K562 (cell line): Measurements from ENCODE around the gene ENDOV. TPM values are rescaled to one million over a fixed set of nuclear protein-coding genes. Genes with fewer than 3 reads are reported as not detected.

Experiments used
- ATAC-seq: fragments of 200-7000 bp; cut with Tn5 transposase; 3 replicates; pipeline ENCODE4 v1.9.1; 2020; ENCODE audit warnings: moderate library complexity
- BruUV-seq: library from RNA; stranded (reverse); fragments of 400-500 nt; replicated peaks from 2 replicates; lab custom pipeline; 2021; lab: Mats Ljungman, UMichigan
- CTCF ChIA-PET: fragments of 300-600 bp; formaldehyde crosslinking; extraction: SDS; loops from one replicate; lab custom pipeline; 2021; ENCODE audit warnings: low intra/inter-chr PET ratio; lab: Yijun Ruan, JAX
- POLR2A ChIA-PET: fragments of 300-600, 350-650 bp; sonication (Branson Sonifier 250); formaldehyde crosslinking; extraction: SDS; loops from one replicate; lab custom pipeline; 2021; ENCODE audit warnings: antibody characterized with exemption, inconsistent platforms; lab: Yijun Ruan, JAX
- DNase-seq, 4 experiments: peaks; one replicate each; pipeline versions ENCODE4 v3.0.0 to v3.0.0-alpha.2; 2011 to 2018; ENCODE audit warnings: low spot score in 3 of 4, mixed read lengths in 3 of 4; ENCODE audit errors: extremely low read depth in 1 of 4
- FAIRE-seq: peaks from 2 replicates; lab custom pipeline; 2011; peaks lifted over from hg19 to GRCh38; lab: Jason Lieb, UNC
- H2AFZ ChIP-seq: 2 replicates; pipeline ENCODE4 v1.6.0; 2011; ENCODE audit warnings: low read depth, low read length, control low read depth, inconsistent platforms
- H3K27ac ChIP-seq: fragments of 200-600 bp; 3 replicates; pipeline ENCODE4 v1.8.0; 2011; ENCODE audit warnings: low read depth, mild to moderate bottlenecking, control low read depth, inconsistent platforms, low read length, moderate library complexity, mixed read lengths; ENCODE audit errors: extremely low read depth
- H3K27me3 ChIP-seq, 2 experiments: fragments of 300-600 bp in 1 of 2; 2 replicates in 1 of 2; 3 replicates in 1 of 2; pipeline versions ENCODE4 v1.6.0 to v1.8.0; 2011; ENCODE audit warnings: inconsistent platforms in 2 of 2, low read length in 2 of 2, mild to moderate bottlenecking in 1 of 2, mixed read lengths in 1 of 2, moderate library complexity in 1 of 2; ENCODE audit not compliant: control insufficient read depth in 2 of 2, insufficient read depth in 2 of 2
- H3K36me3 ChIP-seq: fragments of 300-600 bp; 3 replicates; pipeline ENCODE4 v1.8.0; 2011; ENCODE audit warnings: mild to moderate bottlenecking, low read length, inconsistent platforms; ENCODE audit not compliant: control insufficient read depth, insufficient read depth
- H3K4me1 ChIP-seq, 2 experiments: fragments of 200-600 bp in 1 of 2; replicated peaks in 1 of 2; 2 replicates in 1 of 2; 3 replicates in 1 of 2; pipeline versions ENCODE4 v1.5.1 to v1.8.0; 2011; ENCODE audit warnings: inconsistent platforms in 2 of 2, low read length in 2 of 2, mild to moderate bottlenecking in 1 of 2, mixed read lengths in 1 of 2, moderate library complexity in 1 of 2; ENCODE audit not compliant: control insufficient read depth in 2 of 2, insufficient read depth in 2 of 2
- H3K4me2 ChIP-seq: 2 replicates; pipeline ENCODE4 v1.6.1; 2011; ENCODE audit warnings: low read length, control low read depth, inconsistent platforms, mixed read lengths; ENCODE audit not compliant: insufficient read depth
- H3K4me3 ChIP-seq: fragments of 200-600 bp; sonication (generic), shearing (Covaris generic); 2 replicates; pipeline ENCODE4 v1.5.1; 2016; ENCODE audit warnings: control low read depth, inconsistent platforms
- H3K79me2 ChIP-seq: fragments of 200-600 bp; 3 replicates; pipeline ENCODE4 v1.8.0; 2011; ENCODE audit warnings: low read length, inconsistent platforms; ENCODE audit not compliant: control insufficient read depth, insufficient read depth
- H3K9ac ChIP-seq, 2 experiments: 2 replicates each; pipeline versions ENCODE4 v1.6.0 to v1.6.1; 2011; ENCODE audit warnings: low read depth in 2 of 2, low read length in 2 of 2, control low read depth in 1 of 2, inconsistent platforms in 1 of 2, mild to moderate bottlenecking in 1 of 2, mixed read lengths in 1 of 2; ENCODE audit not compliant: insufficient read depth in 1 of 2
- H3K9me1 ChIP-seq: one replicate; pipeline ENCODE4 v1.6.0; 2011; ENCODE audit warnings: inconsistent platforms, mild to moderate bottlenecking, low read length, moderate library complexity; ENCODE audit not compliant: control insufficient read depth, insufficient read depth
- H3K9me3 ChIP-seq: replicated peaks from 2 replicates; pipeline ENCODE4 v1.5.1; 2011; ENCODE audit warnings: low read depth, low read length, inconsistent platforms; ENCODE audit not compliant: control insufficient read depth, insufficient read depth
- H4K20me1 ChIP-seq: replicated peaks from 2 replicates; pipeline ENCODE4 v1.6.1; 2011; ENCODE audit warnings: low read length, inconsistent platforms, mixed read lengths; ENCODE audit not compliant: control insufficient read depth, insufficient read depth
- BCL6 ChIP-seq: fragments of 250-450 bp; sonication (Bioruptor Pico); IDR thresholded peaks from 2 replicates; pipeline ENCODE4 v1.4.0; 2020
- BMI1 ChIP-seq: fragments of 150-350 bp; IDR thresholded peaks from 2 replicates; pipeline ENCODE4 v1.6.1; 2014; ENCODE audit warnings: low read length
- FOXM1 ChIP-seq, 2 experiments: fragments of 450-650 bp in 1 of 2; sonication (generic) in 1 of 2; formaldehyde crosslinking in 1 of 2; IDR thresholded peaks; 2 replicates each; pipeline versions ENCODE4 v1.6.1 to v1.9.0; 2017 to 2022; ENCODE audit warnings: low read depth in 2 of 2, mild to moderate bottlenecking in 2 of 2, missing genetic modification reagents in 1 of 2, moderate library complexity in 1 of 2
- IRF2 ChIP-seq: sonication (generic); formaldehyde crosslinking; IDR thresholded peaks from 2 replicates; pipeline ENCODE4 v1.8.1; 2022; ENCODE audit warnings: mild to moderate bottlenecking, missing genetic modification reagents
- LARP7 ChIP-seq: fragments of 450-650 bp; IDR thresholded peaks from 2 replicates; pipeline ENCODE4 v1.6.1; 2016
- RBM25 ChIP-seq: fragments of 200-400 bp; formaldehyde crosslinking; IDR thresholded peaks from 2 replicates; pipeline ENCODE4 v1.6.1; 2018; ENCODE audit warnings: low read length, low read depth, moderate library complexity; ENCODE audit not compliant: severe bottlenecking
- ZNF121 ChIP-seq: sonication (generic); formaldehyde crosslinking; conservative IDR thresholded peaks from 2 replicates; pipeline ENCODE4 v1.8.0; 2022; ENCODE audit warnings: missing genetic modification reagents
- ZNF232 ChIP-seq: sonication (generic); formaldehyde crosslinking; IDR thresholded peaks from 2 replicates; pipeline ENCODE4 v1.8.0; 2022; ENCODE audit warnings: mild to moderate bottlenecking, missing genetic modification reagents
- WGBS: fragments of 100-300 bp; shearing (Covaris generic); methylation state at CpG from one replicate; pipeline ENCODE4 v1.1.6; 2016; ENCODE audit warnings: low coverage, mixed read lengths; ENCODE audit not compliant: insufficient coverage; ENCODE audit errors: missing lambda C conversion rate; 5-methylcytosine and 5-hydroxymethylcytosine counted together
- in situ Hi-C: fragments of 300-500 bp; cut with MboI; formaldehyde crosslinking; loops from 4 replicates; pipeline ENCODE4 v1.15.0; 2018; ENCODE audit warnings: inconsistent platforms, mixed read lengths
- intact Hi-C: fragments of 100-400 bp; cut with micrococcal nuclease; formaldehyde crosslinking; loops from 2 replicates; pipeline ENCODE4 v1.14.2; 2022
- polyA plus RNA-seq, 8 experiments: library from polyadenylated mRNA; depleted of rRNA in 4 of 8; stranded (reverse) in 5 of 8; unstranded in 3 of 8; fragments of >200 nt; fragmentation: Nextera tagmentation in 2 of 8; fragmentation: Illumina TruSeq in 1 of 8; extraction: Ambion mirVana in 2 of 8; extraction: Trizol in 1 of 8; gene quantifications; 2 replicates each; pipeline versions ENCODE4 v1.2.1 to v1.2.3, GENCODE V29; 2011 to 2014; ENCODE audit warnings: inconsistent platforms in 1 of 8, missing spikeins in 1 of 8
- total RNA-seq, 7 experiments: library from RNA; depleted of rRNA in 6 of 7; stranded (reverse); fragments of >200 nt in 6 of 7; fragmentation: Illumina TruSeq in 2 of 7; extraction: Trizol in 2 of 7; gene quantifications; 2 replicates each; pipeline versions ENCODE4 v1.2.1 to v1.2.3, GENCODE V29; 2011 to 2021; ENCODE audit warnings: low replicate concordance in 1 of 7
- TF ChIP-seq, protein P1 (sequence below): fragments of 150-350 bp; IDR thresholded peaks from 2 replicates; pipeline ENCODE4 v1.6.1; 2014; ENCODE audit warnings: low read depth, mild to moderate bottlenecking, low read length, borderline replicate concordance
- TF ChIP-seq, protein P2 (sequence below): fragments of 450-650 bp; IDR thresholded peaks from 2 replicates; pipeline ENCODE4 v1.6.1; 2018; ENCODE audit warnings: mild to moderate bottlenecking, low read depth; ENCODE audit not compliant: partially characterized antibody
- TF ChIP-seq, protein P3 (sequence below): sonication (generic); formaldehyde crosslinking; IDR thresholded peaks from 2 replicates; pipeline ENCODE4 v1.8.0; 2022; ENCODE audit warnings: mild to moderate bottlenecking, missing genetic modification reagents

ENDOV gene
- total and polyA plus RNA-seq, 9 of the 15 experiments (the other 6 are each of a cell fraction or from before 2014, with no cell fraction given), result 1.2 to 8.2 (median 3.7) TPM

DNA sequence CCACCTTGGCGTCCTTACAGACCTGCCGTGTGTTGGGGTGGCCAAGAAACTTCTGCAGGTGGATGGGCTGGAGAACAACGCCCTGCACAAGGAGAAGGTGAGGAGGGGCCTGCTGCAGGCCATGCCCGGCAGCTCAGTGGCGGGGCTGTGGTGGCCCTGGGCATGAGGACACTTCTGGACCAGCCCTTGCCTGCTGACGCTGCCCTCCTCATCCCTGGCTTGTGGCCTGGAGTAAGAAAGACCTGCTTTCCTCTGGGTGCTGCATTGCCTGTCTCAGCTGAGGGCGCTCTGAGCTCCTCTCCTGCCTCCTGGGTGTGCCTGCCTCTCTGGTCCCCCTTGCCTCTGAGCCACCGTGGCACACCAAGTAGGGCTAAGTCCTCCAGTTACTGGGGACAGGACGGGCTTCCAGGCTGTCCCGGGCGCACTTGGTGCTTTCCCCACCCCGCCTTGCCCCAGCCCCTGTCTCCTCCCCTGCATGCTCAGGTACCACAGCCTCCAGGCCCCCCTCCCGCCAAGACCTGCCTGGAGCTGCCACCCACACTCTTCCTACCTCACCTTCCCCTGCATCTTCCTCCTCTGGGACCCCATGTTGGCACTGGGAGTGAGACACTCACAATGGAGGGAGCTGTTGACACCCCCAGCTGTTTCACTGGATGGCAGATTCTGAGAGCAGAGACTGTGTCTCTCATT is 8.7 kb downstream of the ENDOV start (continued):
- TF ChIP-seq, protein P1, sequence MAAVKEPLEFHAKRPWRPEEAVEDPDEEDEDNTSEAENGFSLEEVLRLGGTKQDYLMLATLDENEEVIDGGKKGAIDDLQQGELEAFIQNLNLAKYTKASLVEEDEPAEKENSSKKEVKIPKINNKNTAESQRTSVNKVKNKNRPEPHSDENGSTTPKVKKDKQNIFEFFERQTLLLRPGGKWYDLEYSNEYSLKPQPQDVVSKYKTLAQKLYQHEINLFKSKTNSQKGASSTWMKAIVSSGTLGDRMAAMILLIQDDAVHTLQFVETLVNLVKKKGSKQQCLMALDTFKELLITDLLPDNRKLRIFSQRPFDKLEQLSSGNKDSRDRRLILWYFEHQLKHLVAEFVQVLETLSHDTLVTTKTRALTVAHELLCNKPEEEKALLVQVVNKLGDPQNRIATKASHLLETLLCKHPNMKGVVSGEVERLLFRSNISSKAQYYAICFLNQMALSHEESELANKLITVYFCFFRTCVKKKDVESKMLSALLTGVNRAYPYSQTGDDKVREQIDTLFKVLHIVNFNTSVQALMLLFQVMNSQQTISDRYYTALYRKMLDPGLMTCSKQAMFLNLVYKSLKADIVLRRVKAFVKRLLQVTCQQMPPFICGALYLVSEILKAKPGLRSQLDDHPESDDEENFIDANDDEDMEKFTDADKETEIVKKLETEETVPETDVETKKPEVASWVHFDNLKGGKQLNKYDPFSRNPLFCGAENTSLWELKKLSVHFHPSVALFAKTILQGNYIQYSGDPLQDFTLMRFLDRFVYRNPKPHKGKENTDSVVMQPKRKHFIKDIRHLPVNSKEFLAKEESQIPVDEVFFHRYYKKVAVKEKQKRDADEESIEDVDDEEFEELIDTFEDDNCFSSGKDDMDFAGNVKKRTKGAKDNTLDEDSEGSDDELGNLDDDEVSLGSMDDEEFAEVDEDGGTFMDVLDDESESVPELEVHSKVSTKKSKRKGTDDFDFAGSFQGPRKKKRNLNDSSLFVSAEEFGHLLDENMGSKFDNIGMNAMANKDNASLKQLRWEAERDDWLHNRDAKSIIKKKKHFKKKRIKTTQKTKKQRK, result no peak
- TF ChIP-seq BCL6 (CRISPR knock-in tag), result no peak
- TF ChIP-seq, protein P2, sequence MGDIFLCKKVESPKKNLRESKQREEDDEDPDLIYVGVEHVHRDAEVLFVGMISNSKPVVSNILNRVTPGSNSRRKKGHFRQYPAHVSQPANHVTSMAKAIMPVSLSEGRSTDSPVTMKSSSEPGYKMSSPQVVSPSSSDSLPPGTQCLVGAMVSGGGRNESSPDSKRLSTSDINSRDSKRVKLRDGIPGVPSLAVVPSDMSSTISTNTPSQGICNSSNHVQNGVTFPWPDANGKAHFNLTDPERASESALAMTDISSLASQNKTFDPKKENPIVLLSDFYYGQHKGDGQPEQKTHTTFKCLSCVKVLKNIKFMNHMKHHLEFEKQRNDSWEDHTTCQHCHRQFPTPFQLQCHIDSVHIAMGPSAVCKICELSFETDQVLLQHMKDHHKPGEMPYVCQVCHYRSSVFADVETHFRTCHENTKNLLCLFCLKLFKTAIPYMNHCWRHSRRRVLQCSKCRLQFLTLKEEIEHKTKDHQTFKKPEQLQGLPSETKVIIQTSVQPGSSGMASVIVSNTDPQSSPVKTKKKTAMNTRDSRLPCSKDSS, result no peak

DNA sequence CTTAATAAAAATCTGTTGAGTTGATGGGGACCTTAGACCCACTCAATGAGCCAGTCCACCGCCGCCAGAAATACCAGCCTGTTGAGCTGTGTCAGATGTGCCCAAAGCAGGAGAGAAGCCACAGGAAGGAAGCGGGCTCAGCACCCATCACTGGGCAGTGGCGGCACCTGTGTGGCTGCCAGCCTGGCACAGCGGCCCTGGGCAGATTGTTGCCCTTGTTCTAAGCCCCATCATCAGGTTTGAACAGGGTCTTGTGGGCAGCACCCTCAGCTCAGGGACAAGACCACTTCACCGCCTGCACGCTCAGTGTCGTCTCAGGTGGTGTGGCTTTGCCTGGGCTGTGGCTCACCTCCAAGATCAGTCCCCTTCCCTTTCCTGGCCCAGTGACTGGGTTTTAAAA is 9.3 kb downstream of the ENDOV start:
- no TSS peak for BruUV-seq
- Histone ChIP-seq H3K4me2 (no peak overlapping the region), H3K27ac (no peak overlapping the region), H2AFZ (no peak overlapping the region), H3K9me3 (no peaks in the 10 kb centered on the region), H3K79me2 (no peaks in the 10 kb centered on the region), H3K4me3 (no peak overlapping the region), H3K27me3 (peaks cover 20 to 69% of the 10 kb centered on the region in 2 experiments; a peak in 4 of 5 replicates), H4K20me1 (peaks cover 33% of the 10 kb centered on the region), H3K36me3 (no peaks in the 10 kb centered on the region), H3K4me1 (peaks cover 0 to 36% of the 10 kb centered on the region in 2 experiments; a peak in 2 of 5 replicates), H3K9ac (no peak overlapping the region; a peak in 1 of 4 replicates), H3K9me1 (no peaks in the 10 kb centered on the region)
- WGBS, result 10% methylated on average over 8 of the region's 8 CpGs
- CTCF ChIA-PET, result no interaction called here
- intact Hi-C loops, result no loop called here
- DNase-seq, result no peak
- FAIRE-seq, result no peak
- in situ Hi-C loops, result no loop called here
- no peak for ATAC-seq
- POLR2A ChIA-PET, result interaction anchor here (0.5 to 1.1 kb wide), 4 partner anchors 25 to 611 kb away, joined by 3 to 4 read pairs (median 3); partner anchors contain the start of gene BAIAP2
- TF ChIP-seq, protein P3, sequence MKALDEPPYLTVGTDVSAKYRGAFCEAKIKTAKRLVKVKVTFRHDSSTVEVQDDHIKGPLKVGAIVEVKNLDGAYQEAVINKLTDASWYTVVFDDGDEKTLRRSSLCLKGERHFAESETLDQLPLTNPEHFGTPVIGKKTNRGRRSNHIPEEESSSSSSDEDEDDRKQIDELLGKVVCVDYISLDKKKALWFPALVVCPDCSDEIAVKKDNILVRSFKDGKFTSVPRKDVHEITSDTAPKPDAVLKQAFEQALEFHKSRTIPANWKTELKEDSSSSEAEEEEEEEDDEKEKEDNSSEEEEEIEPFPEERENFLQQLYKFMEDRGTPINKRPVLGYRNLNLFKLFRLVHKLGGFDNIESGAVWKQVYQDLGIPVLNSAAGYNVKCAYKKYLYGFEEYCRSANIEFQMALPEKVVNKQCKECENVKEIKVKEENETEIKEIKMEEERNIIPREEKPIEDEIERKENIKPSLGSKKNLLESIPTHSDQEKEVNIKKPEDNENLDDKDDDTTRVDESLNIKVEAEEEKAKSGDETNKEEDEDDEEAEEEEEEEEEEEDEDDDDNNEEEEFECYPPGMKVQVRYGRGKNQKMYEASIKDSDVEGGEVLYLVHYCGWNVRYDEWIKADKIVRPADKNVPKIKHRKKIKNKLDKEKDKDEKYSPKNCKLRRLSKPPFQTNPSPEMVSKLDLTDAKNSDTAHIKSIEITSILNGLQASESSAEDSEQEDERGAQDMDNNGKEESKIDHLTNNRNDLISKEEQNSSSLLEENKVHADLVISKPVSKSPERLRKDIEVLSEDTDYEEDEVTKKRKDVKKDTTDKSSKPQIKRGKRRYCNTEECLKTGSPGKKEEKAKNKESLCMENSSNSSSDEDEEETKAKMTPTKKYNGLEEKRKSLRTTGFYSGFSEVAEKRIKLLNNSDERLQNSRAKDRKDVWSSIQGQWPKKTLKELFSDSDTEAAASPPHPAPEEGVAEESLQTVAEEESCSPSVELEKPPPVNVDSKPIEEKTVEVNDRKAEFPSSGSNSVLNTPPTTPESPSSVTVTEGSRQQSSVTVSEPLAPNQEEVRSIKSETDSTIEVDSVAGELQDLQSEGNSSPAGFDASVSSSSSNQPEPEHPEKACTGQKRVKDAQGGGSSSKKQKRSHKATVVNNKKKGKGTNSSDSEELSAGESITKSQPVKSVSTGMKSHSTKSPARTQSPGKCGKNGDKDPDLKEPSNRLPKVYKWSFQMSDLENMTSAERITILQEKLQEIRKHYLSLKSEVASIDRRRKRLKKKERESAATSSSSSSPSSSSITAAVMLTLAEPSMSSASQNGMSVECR (CRISPR knock-in tag), result no peak
- TF ChIP-seq BMI1 (no peak), ZNF232 (no peak), LARP7 (no peak), RBM25 (no peak), FOXM1 (IDR thresholded peaks at IDR 0.05; ENCODE audit: low read depth) (no peak), FOXM1 (CRISPR knock-in tag; IDR thresholded peaks at IDR 0.05; ENCODE audit: low read depth) (no peak), IRF2 (no peak), ZNF121 (CRISPR knock-in tag) (no peak)
